HUES6 (cell line): Measurements from ENCODE around the gene GRK5.
A peak's percentile ranks its signal among the peaks of the same experiment; 100 is the strongest.
"Not testable (repeated sequence)": the region's sequence is repeated elsewhere in the genome, so short reads cannot be mapped to it uniquely, and the experiment has no call there.

ENCODE experiments used
- H3K27ac ChIP-seq: 2 replicates; pipeline ENCODE4 v1.7.0; 2013; ENCODE audit warnings: low read depth, mild to moderate bottlenecking, low read length, inconsistent platforms
- H3K27me3 ChIP-seq: 2 replicates; pipeline ENCODE4 v1.6.1; 2013; ENCODE audit warnings: low read length; ENCODE audit not compliant: control insufficient read depth, insufficient read depth
- H3K36me3 ChIP-seq: 2 replicates; pipeline ENCODE4 v1.6.1; 2013; ENCODE audit warnings: low read length; ENCODE audit not compliant: control insufficient read depth, insufficient read depth
- H3K4me1 ChIP-seq: 2 replicates; pipeline ENCODE4 v1.6.1; 2013; ENCODE audit warnings: low read length; ENCODE audit not compliant: control insufficient read depth, insufficient read depth
- H3K4me3 ChIP-seq: 2 replicates; pipeline ENCODE4 v1.5.1; 2013; ENCODE audit warnings: low read depth, low read length
- H3K9ac ChIP-seq: one replicate; pipeline ENCODE4 v1.6.1; 2013; ENCODE audit warnings: mild to moderate bottlenecking, low read length
- H3K9me3 ChIP-seq: 2 replicates; pipeline ENCODE4 v1.6.1; 2013; ENCODE audit warnings: low read depth, low read length; ENCODE audit not compliant: control insufficient read depth, insufficient read depth

GRK5 gene

DNA sequence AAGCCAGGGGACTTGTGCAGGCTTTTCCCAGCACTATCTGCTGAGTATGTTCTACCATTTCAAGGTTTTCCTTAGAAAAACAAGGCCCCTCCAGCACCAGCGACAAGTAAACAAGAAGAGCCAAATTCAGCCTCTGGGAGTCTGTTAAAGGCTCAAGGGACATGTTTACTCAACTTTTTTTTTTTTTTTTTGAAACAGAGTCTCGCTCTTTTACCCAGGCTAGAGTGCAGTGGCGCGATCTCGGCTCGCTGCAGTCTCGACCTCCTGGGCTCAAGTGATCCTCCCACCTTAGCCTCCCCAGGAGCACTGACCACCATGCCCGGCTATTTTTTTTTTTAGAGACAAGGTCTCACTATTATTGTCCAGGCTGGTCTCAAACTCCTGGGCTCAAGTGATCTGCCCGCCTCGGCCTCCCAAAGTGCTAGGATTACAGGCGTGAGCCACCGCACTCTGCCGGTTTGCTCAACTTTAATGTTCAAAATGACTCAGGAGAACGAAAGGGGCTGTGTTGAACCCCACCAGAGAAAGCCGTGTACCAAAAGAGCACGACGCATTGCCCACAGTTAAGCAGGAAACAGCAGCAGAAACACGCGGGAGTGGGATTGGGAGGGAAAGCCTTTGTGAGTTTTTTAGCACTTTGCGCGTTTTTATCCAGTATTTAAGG lies 29.5 kb upstream of the GRK5 start:
- Histone ChIP-seq H3K9ac (peak overlapping the region; percentile 96), H3K9me3 (no peaks in the 10 kb centered on the region), H3K27me3 (no peaks in the 10 kb centered on the region), H3K27ac (peak overlapping the region; percentile 83; the same call in 1 of the 2 replicates), H3K4me3 (peak overlapping the region; percentile 96), H3K36me3 (peaks cover 34% of the 10 kb centered on the region), H3K4me1 (peaks cover 4% of the 10 kb centered on the region)

DNA sequence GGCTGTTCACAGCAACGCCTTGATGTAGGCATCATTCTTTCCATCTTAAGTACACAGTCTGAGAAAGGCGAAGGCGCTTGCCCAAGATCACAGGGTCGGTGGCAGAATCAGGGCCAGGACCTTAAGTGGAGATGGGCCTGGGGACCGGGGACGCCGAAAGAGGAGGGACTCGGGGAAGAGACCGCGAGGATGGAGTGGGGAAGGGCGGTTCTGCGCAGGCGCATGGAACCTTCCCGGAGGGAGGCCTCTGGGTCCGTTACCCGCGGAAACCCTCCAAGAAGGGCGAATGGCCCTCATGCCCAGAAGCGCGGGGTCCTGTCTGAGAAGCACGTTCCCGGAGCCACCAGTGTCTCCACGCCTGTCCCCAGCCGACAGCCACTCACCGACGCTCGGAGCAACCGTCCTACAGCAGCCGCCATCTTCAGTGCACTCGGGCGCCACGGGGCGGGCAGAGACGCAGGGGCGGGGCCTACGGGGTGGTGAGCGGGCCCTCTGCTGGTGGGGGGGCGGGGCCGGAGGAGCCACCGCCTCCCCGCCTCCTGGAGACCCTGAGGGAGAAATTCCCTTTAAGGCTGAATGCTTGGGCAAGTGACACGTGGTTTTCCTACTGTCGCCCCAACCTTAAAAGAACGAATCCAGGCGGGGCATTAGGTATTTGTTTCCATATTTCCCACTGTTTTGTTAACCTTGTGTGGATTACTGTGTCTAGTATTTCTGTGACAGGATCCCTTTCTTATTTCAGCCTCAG lies 28.8 kb upstream of the GRK5 start, which contains the start of gene PRDX3:
Gene PRDX3, minus strand, starts transcription at position 441 of the 748 bp plus-strand sequence. Its CDS starts 22 bp downstream, at position 419.
- Histone ChIP-seq H3K9ac (peak within 1 kb of the TSS; percentile 96), H3K9me3 (no peaks in the 10 kb centered on the region), H3K27me3 (no peaks in the 10 kb centered on the region), H3K36me3 (peaks cover 32% of the 10 kb centered on the region), H3K4me3 (peak within 1 kb of the TSS; percentile 96), H3K4me1 (peaks cover 4% of the 10 kb centered on the region), H3K27ac (peak within 1 kb of the TSS; percentile 83)

DNA sequence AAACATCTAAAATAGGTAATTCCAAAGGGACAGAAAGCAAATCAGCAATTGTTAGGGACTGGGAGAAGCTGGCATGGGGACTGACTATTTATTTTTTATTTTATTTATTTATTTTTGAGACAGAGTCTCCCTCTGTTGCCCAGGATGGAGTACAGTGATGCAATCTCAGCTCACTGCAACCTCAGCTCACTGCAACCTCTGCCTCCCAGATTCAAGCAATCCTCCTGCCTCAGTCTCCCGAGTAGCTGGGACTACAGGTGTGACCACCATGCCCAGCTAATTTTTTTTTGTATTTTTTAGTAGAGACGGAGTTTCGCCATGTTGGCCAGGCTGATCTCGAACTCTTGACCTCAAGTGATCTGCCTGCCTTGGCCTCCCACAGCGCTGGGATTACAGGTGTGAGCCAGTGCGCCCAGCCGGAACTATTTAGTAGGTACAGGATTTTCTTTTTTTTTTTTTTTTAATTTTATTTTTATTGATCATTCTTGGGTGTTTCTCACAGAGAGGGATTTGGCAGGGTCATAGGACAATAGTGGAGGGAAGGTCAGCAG lies 26.4 kb upstream of the GRK5 start:
- H3K27me3 ChIP-seq, H3K9ac ChIP-seq, H3K27ac ChIP-seq, H3K9me3 ChIP-seq, H3K4me3 ChIP-seq, H3K4me1 ChIP-seq: not testable (repeated sequence)
- peaks cover 13% of the 10 kb centered on the region for H3K36me3 ChIP-seq

DNA sequence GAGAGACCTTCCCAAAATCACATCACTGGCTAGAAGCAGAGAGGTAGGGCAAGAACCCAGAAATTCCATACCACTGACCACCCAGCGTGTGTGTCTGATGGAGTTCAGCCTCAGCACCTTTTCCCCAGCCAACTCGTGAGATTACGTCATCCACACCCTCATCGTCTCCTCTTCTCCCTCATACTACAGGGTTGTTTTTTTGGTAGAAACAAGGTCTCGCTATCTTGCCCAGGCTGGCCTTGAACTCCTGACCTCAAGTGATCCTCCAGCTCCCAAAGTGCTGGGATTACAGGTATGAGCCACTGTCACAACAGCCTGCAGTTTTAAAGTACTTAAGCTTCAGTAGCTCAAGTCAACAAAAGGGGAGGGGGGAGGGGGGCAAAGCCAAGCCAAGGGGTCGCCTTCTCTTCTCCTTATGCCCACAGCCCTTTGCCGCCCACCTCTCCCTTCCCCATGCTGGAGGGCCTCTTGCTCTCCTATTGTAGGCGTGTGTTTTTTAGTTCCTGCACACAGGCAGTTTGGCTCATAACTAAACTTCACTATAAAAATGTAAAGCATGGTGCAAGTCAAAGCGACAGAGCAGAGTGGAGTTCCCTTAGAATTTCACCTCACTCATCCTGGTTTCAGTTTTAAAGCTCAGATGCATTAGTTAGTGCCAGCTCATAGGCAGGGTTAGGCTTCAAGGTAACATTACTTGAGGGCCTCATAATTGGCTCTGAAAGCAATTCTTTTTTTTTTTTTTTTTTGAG lies 23.5 kb upstream of the GRK5 start:
- Histone ChIP-seq H3K27ac (no peak overlapping the region), H3K4me1 (peaks cover 3% of the 10 kb centered on the region), H3K36me3 (no peaks in the 10 kb centered on the region), H3K27me3 (no peaks in the 10 kb centered on the region), H3K9me3 (no peaks in the 10 kb centered on the region), H3K9ac (no peak overlapping the region), H3K4me3 (no peak overlapping the region)

DNA sequence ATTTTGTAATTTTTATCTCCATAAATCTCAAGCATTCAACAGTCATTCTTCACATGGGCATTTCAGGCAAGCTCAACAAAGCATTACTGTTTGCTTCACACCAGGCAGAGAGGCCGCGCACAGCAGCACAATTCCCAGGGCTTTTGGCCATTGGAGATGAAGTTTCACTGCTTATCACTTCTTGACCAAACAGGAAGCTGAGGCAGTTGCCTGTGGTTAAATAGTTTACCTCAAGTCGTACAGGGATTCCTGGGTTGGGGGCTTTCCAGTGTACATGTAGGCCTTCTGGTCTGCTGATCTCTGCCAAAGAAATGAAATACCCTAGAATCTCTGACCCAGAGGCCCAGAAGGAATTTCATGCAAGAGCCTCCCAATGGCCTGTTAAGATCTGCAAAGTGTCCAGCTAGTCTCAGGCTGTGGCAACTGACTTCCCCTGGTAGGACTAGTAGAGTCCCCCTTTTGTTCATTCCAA lies 17.5 kb upstream of the GRK5 start:
- Histone ChIP-seq H3K27me3 (no peaks in the 10 kb centered on the region), H3K4me1 (no peaks in the 10 kb centered on the region; the same call in 1 of the 2 replicates), H3K9me3 (no peaks in the 10 kb centered on the region), H3K4me3 (no peak overlapping the region), H3K9ac (no peak overlapping the region), H3K27ac (no peak overlapping the region), H3K36me3 (no peaks in the 10 kb centered on the region)

DNA sequence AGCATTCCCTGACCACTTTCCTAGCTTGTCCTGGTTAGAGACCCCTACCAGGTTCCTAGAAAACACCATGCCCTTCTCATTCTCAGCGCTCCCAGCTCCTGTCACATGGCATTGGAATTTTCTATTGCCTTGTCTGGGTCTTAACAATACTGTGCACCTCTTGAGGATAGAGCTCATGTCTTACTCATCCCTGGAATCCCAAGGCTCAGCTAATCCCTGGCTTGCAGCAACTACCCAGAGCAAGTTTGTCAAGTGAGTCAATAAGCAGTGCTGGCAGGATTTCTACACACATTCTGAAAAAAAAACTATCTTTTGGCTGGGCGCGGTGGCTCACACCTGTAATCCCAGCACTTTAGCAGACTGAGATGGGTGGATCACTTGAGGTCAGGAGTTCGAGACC lies 17.0 kb upstream of the GRK5 start:
- Histone ChIP-seq H3K36me3 (no peaks in the 10 kb centered on the region), H3K4me1 (no peaks in the 10 kb centered on the region; the same call in 1 of the 2 replicates), H3K27me3 (no peaks in the 10 kb centered on the region), H3K27ac (no peak overlapping the region), H3K9ac (no peak overlapping the region), H3K4me3 (no peak overlapping the region), H3K9me3 (no peaks in the 10 kb centered on the region)

DNA sequence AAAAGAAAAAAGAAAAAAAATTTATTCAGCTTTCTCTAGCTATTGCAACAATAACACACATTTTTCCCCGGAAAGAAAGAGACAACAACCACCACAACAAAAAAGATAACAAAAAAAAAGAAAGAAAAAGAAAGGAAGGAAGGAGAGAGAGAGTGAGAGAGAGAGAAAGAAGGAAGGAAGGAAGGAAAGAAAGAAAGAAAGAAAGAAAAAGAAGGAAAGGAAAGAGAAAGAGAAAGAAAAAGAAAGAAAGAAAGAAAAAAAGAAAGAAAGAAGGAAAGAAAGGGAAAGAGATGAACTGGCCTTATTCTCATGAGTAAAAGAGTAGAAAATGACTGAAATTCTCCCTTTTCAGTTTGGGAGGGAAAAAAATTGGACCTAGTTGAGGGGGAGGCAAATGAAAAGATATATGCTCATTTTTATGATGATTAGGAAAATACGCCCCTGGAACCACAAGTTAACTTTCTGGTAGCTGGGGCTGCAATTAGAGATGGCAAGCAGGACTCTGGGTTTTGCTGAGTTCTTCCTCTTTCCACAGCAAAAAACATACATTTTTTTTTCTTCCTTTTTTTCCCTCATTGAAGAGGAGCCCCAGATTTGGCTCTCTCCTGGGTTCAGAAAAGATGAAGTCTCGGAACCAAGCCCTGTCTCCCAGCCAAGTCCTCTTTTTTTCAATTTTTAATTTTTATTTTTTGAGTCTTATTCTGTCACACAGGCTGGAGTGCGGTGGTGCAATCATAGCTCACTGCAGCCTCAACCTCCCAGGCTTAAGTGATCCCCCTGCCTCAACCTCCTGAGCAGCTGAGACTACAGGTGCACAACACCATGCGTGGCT lies 16.2 kb upstream of the GRK5 start:
- no peaks in the 10 kb centered on the region for H3K36me3 ChIP-seq
- no peaks in the 10 kb centered on the region; the same call in 1 of the 2 replicates for H3K4me1 ChIP-seq
- no peaks in the 10 kb centered on the region for H3K27me3 ChIP-seq
- no peak overlapping the region for H3K4me3 ChIP-seq
- H3K27ac ChIP-seq = no peak overlapping the region
- H3K9ac ChIP-seq = no peak overlapping the region
- H3K9me3 ChIP-seq = no peaks in the 10 kb centered on the region

DNA sequence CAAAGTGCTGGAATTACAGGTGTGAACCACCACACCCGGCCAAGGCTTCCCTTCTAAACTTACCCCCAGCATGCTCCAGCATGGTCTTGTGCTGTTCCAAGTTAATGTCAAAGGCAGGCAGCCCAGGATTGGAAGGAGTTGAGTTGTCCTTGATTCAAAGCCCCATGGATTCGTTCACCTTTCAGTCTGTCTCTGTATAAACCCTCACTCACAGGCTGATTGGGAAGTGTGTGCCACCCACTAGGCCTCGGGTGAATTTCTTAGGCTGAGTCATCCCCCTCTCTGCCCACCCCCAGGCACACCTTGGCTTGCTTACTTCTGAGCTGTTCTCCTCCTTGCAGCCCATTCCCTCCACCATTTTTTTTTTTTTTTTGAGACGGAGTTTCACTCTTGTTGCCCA lies 15.5 kb upstream of the GRK5 start:
- H3K9ac ChIP-seq = no peak overlapping the region
- H3K4me3 ChIP-seq = no peak overlapping the region
- no peaks in the 10 kb centered on the region for H3K27me3 ChIP-seq
- no peaks in the 10 kb centered on the region; the same call in 1 of the 2 replicates for H3K4me1 ChIP-seq
- H3K27ac ChIP-seq = no peak overlapping the region
- no peaks in the 10 kb centered on the region for H3K36me3 ChIP-seq
- H3K9me3 ChIP-seq = no peaks in the 10 kb centered on the region

DNA sequence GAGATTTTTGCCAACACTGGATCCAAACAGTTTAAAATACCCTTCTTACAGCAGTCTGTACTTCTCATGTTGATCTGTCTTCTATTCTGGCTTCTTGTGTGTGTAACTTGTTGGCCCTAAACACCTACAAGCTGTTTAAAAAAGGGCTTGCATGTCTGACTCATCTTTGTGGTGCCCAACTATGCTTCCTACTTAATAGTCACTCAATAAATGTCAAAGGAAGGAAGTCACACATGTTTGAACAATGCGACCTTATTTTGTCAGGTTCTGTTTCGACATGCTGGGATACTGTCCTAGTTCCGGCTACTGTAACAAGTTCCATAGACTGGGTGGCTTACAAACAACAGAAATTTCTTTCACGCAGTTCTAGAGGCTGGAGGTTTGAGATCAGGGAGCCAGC lies 9.4 kb upstream of the GRK5 start:
- Histone ChIP-seq H3K27me3 (no peaks in the 10 kb centered on the region), H3K4me3 (no peak overlapping the region), H3K4me1 (no peaks in the 10 kb centered on the region), H3K9me3 (no peaks in the 10 kb centered on the region), H3K9ac (no peak overlapping the region), H3K36me3 (no peaks in the 10 kb centered on the region), H3K27ac (no peak overlapping the region)

DNA sequence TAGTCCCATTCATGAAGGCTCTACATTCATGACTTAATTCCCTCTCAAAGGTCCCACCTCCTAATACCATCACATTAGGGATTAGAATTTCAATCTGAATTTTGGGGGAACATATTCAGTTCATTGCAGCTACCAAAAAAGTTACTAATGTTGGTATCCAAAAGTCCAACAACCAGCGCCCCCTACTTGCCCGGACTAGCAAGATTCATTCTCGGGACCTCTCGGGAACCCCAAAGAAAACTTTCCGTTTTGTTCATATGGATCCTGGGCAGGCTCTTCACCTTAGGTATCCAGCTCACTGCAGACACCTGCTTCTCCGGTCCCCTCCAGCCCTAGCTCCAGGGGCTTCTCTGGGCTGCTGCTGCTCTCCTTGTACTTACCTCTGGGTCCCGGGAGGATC lies 8.9 kb upstream of the GRK5 start:
- no peak overlapping the region for H3K27ac ChIP-seq
- H3K4me1 ChIP-seq = no peaks in the 10 kb centered on the region
- no peaks in the 10 kb centered on the region for H3K27me3 ChIP-seq
- no peak overlapping the region for H3K9ac ChIP-seq
- H3K4me3 ChIP-seq = no peak overlapping the region
- H3K9me3 ChIP-seq = no peaks in the 10 kb centered on the region
- H3K36me3 ChIP-seq = no peaks in the 10 kb centered on the region
